NB4 (cell line): Measurements from ENCODE around the gene ACO2.

Experiments
- CTCF ChIP-seq: IDR thresholded peaks from one replicate; pipeline ENCODE4 v1.5.1; 2012; ENCODE audit warnings: low read depth, low read length
- MAX ChIP-seq: IDR thresholded peaks from 2 replicates; pipeline ENCODE4 v1.6.1; 2011; ENCODE audit warnings: low read depth, low read length

GRCh38 chr22:41548830-41549211 lies 79.9 kb downstream of the ACO2 start:
- TF ChIP-seq CTCF (no peak), MAX (no peak)
